Osteoblast (primary cell): ENCODE results near the gene CCNA1. TPM values are rescaled to one million over a fixed set of nuclear protein-coding genes. Genes with fewer than 3 reads are reported as not detected.

Experiments
- DNase-seq: peaks from one replicate; pipeline ENCODE4 v3.0.0; 2011; ENCODE audit warnings: low spot score, mixed read lengths; ENCODE audit not compliant: insufficient read length; ENCODE audit errors: missing footprints
- H2AFZ ChIP-seq: 2 replicates; pipeline ENCODE4 v1.6.0; 2011; ENCODE audit warnings: mild to moderate bottlenecking, low read length
- H3K27ac ChIP-seq: 2 replicates; pipeline ENCODE4 v1.5.1; 2011; ENCODE audit warnings: mild to moderate bottlenecking, low read depth, low read length, moderate library complexity
- H3K27me3 ChIP-seq: 2 replicates; pipeline ENCODE4 v1.6.0; 2012; ENCODE audit warnings: mild to moderate bottlenecking, control low read depth, inconsistent platforms, low read length, moderate library complexity; ENCODE audit not compliant: insufficient read depth
- H3K36me3 ChIP-seq: 2 replicates; pipeline ENCODE4 v1.5.1; 2011; ENCODE audit warnings: mild to moderate bottlenecking, low read length, control low read depth, moderate library complexity; ENCODE audit not compliant: insufficient read depth
- H3K4me1 ChIP-seq: 2 replicates; pipeline ENCODE4 v1.5.1; 2011; ENCODE audit warnings: mild to moderate bottlenecking, low read length, control low read depth, moderate library complexity; ENCODE audit not compliant: insufficient read depth
- H3K4me2 ChIP-seq: 2 replicates; pipeline ENCODE4 v1.6.0; 2011; ENCODE audit warnings: mild to moderate bottlenecking, low read length; ENCODE audit not compliant: insufficient read depth
- H3K4me3 ChIP-seq: fragments of 200-600 bp; sonication (generic); 3 replicates; pipeline ENCODE4 v1.5.1; 2012; ENCODE audit warnings: mild to moderate bottlenecking, low read length, inconsistent platforms; ENCODE audit not compliant: insufficient read depth
- H3K79me2 ChIP-seq: 2 replicates; pipeline ENCODE4 v1.6.0; 2012; ENCODE audit warnings: mild to moderate bottlenecking, low read length, control low read depth, inconsistent platforms; ENCODE audit not compliant: insufficient read depth
- H3K9me3 ChIP-seq: 2 replicates; pipeline ENCODE4 v1.5.1; 2011; ENCODE audit warnings: low read depth, low read length, control low read depth
- H4K20me1 ChIP-seq: 2 replicates; pipeline ENCODE4 v1.6.0; 2012; ENCODE audit warnings: mild to moderate bottlenecking, low read length, control low read depth; ENCODE audit not compliant: insufficient read depth
- CTCF ChIP-seq: IDR thresholded peaks from 2 replicates; pipeline ENCODE4 v1.5.1; 2011; ENCODE audit warnings: mild to moderate bottlenecking, low read depth, low read length, moderate library complexity; ENCODE audit errors: extremely low read depth
- total RNA-seq: library from RNA; depleted of rRNA; stranded (reverse); fragments of >200 nt; gene quantifications from 2 replicates; pipeline ENCODE4 v1.2.3, GENCODE V29; 2012

Gene CCNA1
- total RNA-seq, 1 donor, result not detected

- no peak for TF ChIP-seq CTCF
- Histone ChIP-seq H2AFZ (no peak overlapping the region), H3K9me3 (no peaks in the 10 kb centered on the region), H4K20me1 (no peaks in the 10 kb centered on the region), H3K4me2 (no peak overlapping the region), H3K27me3 (peaks cover 13% of the 10 kb centered on the region), H3K4me3 (no peak overlapping the region), H3K79me2 (no peaks in the 10 kb centered on the region), H3K36me3 (no peaks in the 10 kb centered on the region), H3K4me1 (no peaks in the 10 kb centered on the region), H3K27ac (no peak overlapping the region)
- no peak for DNase-seq
Measured at GRCh38 chr13:36438594-36439483, 6.5 kb downstream of the CCNA1 start.

GRCh38 chr13:36445278-36445677 is 13.0 kb downstream of the CCNA1 start:
- Histone ChIP-seq H3K79me2 (no peaks in the 10 kb centered on the region), H4K20me1 (no peaks in the 10 kb centered on the region), H3K27me3 (no peaks in the 10 kb centered on the region), H3K36me3 (no peaks in the 10 kb centered on the region), H2AFZ (no peak overlapping the region), H3K4me3 (no peak overlapping the region), H3K9me3 (no peaks in the 10 kb centered on the region), H3K4me2 (no peak overlapping the region), H3K27ac (no peak overlapping the region), H3K4me1 (no peaks in the 10 kb centered on the region)
- no peak for DNase-seq
- TF ChIP-seq CTCF, result no peak

- H3K79me2 ChIP-seq, result no peaks in the 10 kb centered on the region
- no peak overlapping the region for H3K4me3 ChIP-seq
- DNase-seq, result no peak
- no peaks in the 10 kb centered on the region for H3K27me3 ChIP-seq
- no peaks in the 10 kb centered on the region for H3K36me3 ChIP-seq
- H3K4me2 ChIP-seq, result no peak overlapping the region
- H3K9me3 ChIP-seq, result no peaks in the 10 kb centered on the region
- H3K4me1 ChIP-seq, result no peaks in the 10 kb centered on the region
- no peaks in the 10 kb centered on the region for H4K20me1 ChIP-seq
- H2AFZ ChIP-seq, result no peak overlapping the region
- no peak for TF ChIP-seq CTCF
- H3K27ac ChIP-seq, result no peak overlapping the region
Measured at GRCh38 chr13:36445891-36446351, 13.6 kb downstream of the CCNA1 start.

GRCh38 chr13:36447501-36447900 is 15.2 kb downstream of the CCNA1 start:
- Histone ChIP-seq H3K9me3 (no peaks in the 10 kb centered on the region), H3K27ac (no peak overlapping the region), H4K20me1 (no peaks in the 10 kb centered on the region), H3K36me3 (no peaks in the 10 kb centered on the region), H3K4me3 (no peak overlapping the region), H3K27me3 (peaks cover 4% of the 10 kb centered on the region), H3K4me1 (no peaks in the 10 kb centered on the region), H2AFZ (no peak overlapping the region), H3K79me2 (no peaks in the 10 kb centered on the region), H3K4me2 (no peak overlapping the region)
- DNase-seq, result no peak
- TF ChIP-seq CTCF, result no peak
